Measurements from ENCODE around the gene SEC22C.

- TF ChIP-seq CTCF (conservative IDR thresholded peaks at IDR 0.05 in 1 of 2, IDR thresholded peaks at IDR 0.05 in 1 of 2; ENCODE audit: low read depth in 1 of 2, low read length in 2 of 2) (no peak), EZH2 (IDR thresholded peaks at IDR 0.05; ENCODE audit: low read length, missing control alignments) (no peak)
Observed at GRCh38 chr3:42549131-42549530, 32.6 kb downstream of the SEC22C start.
